NCI-H69 (cell line): ENCODE data around the gene MED15.

Experiments
- DNase-seq: peaks from one replicate; lab custom pipeline; 2025; lab: John Stamatoyannopoulos, UW

The MED15 gene

DNA sequence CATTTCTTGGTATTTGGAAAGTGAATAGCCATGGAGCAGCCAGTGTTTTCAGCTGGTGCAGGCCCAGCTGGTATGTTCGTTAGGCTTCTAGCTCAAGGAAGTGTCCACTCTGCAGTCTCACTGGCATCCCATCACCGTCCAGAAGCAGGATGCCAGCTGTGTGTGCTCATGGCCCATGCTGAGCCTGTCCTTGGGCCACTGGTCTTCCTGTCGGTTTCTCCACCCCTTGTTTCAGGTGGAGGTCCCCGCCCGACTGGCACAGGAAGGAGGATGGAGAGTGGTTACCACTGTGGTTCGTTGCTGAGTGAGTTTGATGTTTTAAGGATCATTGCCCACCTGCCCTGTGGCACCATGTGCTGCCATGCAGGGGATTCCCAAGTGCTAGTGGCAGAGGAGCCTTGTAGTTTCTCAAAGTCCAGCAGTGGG is 63.7 kb downstream of the MED15 start:
- DNase-seq: no peak

DNA sequence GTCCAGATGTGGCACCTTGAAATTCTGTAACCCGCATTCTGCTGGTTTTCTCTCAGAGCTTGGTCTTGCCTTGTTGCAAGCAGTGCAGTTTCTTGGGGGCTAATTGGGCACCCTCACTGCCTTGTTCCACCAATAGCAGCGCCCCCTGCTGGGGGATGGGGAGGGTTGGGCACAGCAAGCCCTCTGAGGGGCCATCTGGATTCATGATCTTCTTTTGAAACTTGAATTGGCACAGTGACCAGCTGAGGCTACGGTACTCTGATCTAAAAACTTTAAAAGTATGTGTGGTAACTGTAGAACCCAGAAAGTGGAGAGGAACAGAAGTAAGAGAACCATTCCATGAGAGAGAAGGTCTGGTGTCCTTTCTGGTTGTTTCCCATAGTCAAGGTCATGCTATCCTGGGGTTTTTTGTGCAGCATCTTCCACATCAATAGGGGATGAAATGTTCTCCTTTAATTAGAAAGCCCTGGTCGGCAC is 64.2 kb downstream of the MED15 start:
- DNase-seq: peak; percentile 11

DNA sequence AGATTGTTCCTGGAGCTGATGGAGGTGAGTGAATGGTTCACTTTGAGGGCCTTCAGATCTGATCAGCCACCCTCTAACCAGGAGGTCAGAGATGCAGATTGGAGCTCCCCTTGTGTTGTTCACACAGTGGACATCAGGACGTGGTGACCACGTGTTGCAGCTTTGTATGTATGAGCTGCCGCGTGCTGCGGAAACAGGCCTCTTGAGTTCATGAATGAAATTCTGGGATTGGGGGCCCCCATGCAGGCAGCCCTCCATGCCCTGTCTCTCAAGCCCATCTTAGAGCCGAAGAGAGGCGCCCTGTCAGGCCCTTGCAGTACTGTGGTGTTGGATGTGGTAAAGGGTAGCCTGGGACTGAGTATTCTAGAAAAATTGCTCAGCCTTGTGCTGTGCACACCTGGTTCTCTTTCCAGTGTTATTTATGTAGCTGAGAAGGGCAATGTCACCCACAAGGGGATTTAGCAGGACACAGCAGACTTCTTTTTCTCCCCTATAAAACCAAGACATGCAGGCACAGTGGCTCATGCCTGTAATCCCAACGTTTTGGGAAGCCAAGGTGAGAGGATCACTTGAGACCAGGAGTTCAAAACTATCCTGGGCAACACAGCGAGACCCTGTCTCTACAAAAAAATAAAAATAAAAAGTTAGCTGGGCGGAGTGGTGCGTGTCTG is 64.9 kb downstream of the MED15 start:
- DNase-seq: no peak

DNA sequence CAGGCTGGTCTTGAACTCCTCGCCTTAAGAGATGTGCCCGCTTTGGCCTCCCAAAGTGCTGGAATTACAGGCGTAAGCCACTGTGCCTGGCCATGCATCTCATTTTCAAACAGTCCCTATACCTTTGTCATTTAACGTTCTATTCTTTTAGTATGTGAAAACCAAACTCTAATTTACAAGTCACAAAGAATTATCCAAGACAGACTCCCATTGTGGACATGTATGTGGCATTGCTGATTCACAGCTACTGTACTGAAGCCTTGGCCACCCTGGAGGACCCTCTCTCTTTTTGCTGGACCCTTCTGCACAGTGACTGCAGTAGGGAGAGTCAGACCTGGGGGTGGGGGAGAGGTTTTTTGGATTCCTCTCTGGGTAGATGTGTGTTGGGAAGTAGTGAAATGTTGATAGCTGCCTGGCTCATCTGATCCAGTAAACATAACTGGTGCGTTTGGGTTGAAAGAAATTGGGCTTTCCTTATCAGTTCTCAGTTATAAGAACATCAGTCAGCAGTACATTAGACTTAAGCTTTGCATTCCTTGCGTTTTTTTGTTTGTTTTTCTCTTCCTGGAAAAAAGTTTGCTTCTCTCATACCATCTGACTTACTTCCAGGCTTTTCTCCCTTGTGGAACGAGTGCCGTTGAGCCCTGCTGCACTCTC is 65.9 kb downstream of the MED15 start:
- no peak for DNase-seq

DNA sequence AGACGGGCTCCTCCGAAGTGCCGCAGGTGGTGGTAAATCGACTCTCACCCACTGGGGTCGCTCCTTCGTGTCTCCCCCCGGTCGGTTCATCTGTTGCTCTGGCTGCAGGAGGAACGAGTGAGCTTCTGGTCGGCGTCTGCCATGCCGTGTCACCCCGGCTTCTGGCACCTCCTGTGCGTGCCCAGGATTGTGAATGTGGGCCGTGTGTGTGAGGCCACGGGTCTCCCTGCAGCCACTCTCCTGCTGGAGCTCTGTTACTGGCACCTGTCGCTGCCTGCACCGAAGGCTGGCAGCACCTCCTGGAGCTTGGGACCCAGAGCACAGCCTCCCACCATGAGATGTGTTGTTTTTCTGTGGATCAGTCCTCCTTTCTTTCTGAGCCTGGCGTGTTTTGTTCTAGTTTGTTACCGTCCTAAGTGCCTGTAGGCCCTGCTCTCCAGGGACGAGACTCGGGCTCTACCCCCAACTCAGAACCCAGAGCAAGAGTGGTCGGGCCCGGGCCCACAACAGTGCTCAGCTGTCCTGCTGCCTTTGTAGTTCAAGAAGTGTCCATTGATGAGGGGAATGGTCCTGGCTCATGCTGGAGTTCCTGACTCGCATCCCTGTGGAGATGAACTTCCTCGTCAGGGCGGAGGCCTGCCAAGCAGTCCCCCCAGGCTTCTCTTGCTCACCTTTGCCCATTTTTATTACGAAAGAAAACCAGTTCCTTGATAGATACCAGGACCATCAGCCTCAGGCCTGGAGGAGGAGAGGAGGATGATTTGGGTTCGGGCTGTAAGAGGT is 66.6 kb downstream of the MED15 start:
- DNase-seq: no peak

DNA sequence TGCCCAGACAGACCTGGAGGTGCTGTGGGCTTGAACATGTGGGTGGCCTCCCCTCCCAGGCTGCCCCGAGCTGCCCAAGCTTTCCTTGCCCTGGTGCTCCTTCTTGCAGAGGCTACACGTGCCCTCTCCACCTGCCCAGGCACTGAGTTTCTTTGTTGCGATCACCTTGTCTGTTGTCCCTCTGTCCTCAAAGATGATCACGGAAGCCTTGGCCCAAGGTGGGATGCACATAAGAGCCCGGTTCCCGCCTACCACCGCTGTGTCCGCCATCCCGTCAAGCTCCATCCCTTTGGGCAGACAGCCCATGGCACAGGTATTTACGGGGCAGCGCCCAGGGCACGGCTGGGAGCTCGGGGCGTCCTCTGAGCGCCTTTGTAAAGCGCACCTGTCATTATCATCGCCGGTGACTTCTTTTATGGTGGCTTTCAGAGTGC is 67.5 kb downstream of the MED15 start:
- DNase-seq: no peak

DNA sequence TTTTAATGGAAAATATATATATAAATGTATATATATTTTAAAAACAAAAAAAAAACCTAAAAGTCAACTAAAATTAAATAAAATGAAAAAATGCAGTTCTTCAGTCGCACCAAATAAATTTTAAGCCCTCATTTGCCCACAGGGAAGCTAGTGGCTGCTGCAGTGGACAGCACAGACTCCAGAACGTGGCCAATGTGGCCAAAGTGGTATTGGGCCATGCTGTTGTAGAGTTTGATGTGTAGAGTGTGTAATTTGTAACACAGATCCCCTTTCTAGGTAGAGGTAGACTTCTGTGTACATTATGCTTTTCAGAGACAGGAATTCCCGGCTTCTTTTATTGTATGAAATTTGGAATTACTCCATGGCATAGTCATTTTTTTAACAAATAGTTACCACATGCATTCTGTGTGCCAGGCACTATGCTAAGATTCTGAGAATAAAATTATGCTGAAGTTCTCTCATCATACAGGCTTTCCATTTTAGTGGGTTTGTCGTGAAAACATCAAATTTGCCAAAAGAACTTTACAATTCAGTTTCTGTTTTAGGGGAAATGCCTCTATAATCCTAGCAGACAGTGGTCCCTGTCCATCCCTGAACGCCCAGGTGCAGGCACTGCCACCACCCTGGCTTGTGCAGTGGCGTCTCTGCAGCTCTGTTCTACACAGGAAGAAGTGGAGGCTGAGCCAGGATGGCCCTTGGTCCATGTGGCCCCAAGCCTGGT is 68.5 kb downstream of the MED15 start:
- DNase-seq: no peak

DNA sequence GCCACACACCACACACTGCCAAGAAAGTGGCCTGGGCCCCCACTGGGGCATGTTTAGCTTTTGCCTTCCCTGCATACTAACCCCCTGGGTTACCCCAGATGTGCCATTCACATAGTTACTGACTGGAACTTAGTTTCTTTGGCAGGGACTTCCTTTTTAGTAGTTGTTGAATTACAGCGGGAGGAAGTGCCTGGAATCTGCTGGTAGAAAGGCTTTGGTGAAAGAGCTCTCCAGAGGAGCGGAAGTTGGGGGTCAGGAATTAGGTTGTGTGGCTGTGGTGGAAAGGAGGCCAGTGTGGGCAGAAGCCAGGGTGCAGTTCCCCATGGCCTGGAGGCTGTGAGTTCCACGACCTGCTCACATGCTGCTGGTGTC is 69.0 kb downstream of the MED15 start:
- DNase-seq: no peak

DNA sequence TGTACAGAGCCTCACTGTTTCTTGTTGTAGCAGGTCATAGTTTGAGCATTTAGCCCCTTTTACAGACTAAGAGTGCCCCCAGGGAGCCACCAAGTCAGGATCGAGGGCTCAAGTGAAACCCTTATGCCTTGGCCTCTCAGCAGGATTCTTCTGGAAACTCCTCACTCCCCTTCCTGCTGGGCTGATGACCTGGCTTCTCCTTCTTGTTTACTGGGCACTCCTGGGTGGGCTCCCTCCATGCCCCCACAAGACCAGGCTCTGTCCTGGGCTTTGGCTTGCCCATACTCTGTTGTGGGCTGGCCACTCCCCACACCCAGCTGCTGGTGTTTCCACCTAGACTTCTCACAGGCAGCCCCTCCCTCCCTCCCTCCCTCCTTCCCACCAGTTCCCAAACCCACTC is 69.6 kb downstream of the MED15 start:
- DNase-seq: no peak

DNA sequence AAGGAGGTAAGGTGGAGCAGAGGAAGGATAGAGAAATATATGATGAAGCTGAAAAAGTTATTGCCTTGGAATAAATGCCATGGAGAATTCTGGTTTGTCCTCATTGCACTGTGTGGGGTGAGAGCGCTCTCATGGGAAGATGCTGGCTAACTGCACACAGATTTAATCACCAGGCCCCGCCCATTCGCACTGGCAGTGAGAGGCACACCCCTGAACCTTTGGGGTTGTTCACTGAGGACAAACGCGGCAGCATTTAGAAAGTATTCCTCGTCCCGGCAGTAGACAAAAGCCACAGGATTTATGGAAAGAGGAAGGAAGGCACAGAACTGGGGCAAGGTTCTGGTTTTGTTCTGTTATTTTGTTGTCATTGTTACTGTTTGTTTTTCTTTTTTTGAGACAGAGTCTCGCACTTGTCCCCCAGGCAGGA is 70.2 kb downstream of the MED15 start:
- DNase-seq: no peak

DNA sequence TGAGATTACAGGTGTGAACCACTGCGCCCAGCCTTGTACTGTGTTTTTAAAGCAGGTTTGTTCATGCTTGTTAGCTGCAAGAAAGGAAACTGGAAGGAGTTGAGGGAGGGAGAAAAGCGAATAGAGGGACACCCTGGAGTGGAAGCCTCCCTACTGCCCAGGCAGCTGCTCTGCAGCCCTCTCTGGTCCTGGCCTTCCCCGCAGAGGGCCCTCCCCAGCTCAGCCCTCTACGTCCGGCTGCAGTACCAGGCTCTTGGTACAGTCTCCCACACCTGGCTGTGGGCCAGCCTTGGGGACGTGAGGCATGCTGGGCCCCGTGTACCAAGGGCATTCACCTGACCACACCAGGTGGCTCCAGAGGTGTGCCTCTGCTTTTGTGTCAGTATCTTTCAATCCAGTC is 70.8 kb downstream of the MED15 start:
- no peak for DNase-seq

DNA sequence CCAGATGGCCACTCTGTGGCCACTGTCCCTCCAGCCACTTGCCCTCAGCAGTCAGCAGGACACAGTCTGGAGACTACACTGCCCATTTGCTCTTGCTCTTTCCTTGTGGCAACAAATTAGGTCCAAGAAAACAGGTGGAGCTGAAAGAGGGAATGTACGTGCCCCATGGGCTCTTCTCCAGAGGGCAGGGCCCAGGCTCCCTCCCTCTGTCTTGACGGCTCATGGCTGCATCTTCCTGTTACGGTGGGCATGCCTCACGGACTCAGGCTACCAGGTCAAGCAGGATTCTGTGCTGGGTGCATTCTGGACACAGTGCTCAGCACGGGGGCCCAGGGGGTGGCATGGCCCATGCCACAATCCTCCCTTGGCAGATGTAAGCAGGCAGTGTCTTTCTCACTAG is 71.3 kb downstream of the MED15 start:
- DNase-seq: no peak

DNA sequence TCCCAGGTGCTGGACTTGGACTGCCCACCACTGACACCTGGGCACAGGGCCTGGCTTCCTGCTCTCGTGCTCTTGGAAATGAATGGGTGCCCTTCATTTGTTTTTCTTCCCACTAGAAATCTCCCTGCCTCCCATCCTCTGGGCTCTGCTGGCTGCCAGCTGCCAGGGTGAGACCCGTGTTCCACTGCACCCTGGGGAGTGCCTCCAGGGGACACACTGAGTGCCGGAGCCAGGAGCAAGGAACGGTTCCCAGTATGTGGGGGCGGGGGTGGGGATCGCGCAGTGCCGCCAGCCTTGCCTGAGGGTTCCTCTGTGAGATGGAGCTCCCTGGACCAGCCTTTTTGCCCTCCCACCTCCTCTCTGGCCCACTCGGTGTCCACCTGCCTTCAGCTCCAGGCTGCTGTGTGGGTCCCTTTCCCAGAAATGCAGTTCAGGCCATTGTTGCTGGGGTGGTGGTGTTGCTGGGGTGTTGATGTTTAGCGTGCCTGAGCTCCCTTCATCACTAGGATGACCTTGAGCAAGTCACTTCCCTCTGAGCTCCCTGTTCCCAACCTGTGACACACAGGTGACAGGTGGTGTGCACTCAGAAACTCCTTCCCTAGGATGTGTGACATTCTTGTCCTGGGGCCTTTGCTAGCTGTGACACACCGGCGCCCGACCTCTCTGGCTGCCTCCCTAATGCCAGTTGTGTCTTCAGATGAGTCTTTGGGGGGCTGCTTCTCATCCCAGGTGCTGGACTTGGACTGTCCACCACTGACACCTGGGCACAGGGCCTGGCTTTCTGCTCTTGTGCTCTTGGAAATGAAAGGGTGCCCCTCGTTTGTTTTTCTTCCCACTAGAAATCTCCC is 72.1 kb downstream of the MED15 start:
- DNase-seq: peak; percentile 26

DNA sequence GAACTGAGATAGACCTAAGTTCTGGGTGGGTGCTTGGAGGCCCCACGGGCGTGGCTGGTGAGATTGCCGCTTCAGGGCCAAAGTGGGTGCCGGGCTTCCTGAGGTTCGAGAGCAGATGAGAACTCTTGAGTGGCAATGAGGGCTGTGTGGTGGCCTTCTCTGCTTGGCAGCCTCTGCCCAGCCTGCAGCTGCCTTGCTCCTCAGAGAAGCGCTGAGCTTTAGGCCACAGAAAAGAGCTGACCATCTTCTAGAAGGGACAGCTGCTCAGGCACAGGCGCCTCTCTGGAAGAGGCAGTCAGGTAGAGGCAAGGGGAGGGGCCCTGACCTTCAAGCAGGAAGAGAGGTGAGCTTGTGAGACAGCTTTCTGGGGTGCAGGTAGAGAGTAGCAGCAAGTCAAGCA is 72.8 kb downstream of the MED15 start:
- DNase-seq: no peak

DNA sequence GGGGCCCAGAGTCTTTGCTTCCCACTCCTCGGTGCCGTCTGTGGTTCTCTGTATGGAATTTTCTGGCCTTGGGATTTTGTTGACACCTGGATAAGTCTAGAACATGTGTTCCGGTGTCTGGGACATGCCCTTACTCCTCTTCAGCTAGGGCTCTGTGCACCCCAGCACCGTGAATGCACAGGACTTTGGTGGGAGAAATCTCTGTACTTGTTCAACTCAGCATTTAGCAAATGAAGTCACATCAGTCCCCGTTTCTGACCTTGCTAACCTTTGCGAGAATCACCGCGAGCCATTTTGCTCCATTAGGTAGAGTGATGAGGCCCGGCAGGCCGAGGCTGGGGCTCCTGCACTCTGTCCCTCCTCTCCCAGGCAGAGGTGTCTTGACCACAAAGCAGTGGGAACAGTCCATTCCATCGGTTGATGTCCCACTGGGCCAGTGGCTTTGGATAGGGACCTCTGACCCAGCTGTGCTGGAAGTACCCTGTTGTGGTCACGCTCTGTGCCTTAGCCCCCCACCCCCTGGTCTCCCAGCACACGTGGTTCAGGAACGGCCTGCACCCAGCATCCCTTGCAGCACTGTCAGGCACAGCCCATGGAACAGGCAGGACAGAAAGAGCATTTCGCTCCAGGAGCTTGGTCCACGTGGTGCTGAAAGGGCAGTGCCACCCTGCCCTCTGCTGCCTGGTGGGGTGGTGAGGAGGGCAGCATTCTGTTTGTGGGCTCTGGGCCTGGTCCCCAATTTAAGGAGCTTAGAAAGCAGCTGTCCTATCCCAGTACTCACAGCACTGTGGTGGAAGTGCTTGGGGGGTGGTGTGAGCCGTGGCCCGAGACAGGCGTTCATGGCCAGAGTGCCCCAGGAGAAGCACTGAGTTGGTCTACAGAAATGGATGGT is 73.4 kb downstream of the MED15 start:
- DNase-seq: no peak

DNA sequence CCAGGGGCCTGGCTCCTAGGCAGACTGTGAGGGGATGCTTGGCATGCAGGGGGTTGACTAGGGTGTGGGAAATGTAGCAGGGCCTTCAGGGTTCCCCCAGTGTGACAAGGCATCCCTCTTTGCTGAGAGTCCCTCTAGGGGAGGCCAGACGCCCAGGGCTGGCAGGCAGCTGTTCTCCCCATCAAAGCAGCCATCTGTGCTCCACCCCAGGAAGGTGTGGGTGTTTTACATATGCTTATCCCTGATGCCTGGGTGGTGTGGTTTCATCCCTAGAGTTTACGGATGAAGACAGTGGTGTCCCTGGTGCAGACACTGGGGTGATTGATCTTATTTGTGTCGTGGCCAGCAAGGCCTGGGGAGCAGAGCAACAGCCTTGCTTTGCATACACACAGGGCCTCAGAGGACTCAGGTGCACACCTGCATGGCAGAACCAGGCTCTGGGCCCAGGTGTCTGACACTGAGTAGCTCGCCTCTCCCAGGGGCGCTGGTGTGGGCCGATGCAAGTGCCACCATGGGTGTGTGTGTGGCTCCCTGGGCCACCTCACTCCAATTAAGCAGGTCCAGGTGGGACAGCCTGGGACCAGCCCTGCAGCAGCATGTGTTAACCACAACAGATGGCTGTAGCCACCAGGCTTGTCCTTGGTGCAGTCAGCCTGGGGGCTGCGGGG is 74.2 kb downstream of the MED15 start:
- no peak for DNase-seq

DNA sequence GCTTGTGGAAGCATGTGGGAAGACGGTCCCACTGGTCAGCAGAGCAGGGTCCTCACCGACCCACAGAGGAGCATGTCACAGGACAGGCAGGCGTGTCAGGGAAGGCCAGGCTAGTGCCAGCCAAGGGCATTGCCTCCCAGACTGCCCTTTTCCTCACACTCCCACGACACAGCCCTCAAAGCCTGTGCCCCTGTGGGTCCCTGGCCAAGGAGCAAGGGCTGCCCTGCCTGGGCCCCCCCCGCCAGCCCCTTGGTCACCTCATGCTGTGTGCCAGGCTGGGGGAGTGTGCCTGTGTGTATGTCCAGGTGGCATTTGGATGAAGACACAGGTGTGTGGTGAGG is 74.7 kb downstream of the MED15 start:
- no peak for DNase-seq

DNA sequence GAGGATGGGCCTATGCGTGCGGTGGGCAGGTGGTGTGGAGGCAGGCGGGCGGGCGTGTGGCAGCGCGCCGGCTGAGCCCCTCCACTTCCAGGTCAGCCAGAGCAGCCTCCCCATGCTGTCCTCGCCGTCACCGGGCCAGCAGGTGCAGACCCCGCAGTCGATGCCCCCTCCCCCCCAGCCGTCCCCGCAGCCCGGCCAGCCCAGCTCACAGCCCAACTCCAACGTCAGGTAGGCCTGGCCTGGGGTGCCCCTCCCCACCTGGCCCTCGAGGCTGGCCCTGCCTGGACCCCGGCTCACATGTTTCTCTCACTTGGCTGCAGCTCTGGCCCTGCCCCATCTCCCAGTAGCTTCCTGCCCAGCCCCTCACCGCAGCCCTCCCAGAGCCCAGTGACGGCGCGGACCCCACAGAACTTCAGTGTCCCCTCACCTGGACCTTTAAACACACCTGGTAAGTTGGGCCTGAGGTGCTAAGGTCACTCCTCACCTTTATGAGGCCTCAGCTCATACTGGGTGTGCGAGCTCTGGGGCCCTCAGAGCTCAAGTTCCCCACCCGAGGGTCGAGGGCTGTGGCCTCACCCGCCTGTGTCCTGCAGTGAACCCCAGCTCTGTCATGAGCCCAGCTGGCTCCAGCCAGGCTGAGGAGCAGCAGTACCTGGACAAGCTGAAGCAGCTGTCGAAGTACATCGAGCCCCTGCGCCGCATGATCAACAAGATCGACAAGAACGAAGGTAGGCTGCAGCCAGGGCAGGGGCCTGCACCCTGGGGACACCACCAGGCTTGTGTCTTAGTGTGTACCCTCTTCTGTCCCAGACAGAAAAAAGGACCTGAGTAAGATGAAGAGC is 75.3 kb downstream of the MED15 start:
- DNase-seq: no peak

DNA sequence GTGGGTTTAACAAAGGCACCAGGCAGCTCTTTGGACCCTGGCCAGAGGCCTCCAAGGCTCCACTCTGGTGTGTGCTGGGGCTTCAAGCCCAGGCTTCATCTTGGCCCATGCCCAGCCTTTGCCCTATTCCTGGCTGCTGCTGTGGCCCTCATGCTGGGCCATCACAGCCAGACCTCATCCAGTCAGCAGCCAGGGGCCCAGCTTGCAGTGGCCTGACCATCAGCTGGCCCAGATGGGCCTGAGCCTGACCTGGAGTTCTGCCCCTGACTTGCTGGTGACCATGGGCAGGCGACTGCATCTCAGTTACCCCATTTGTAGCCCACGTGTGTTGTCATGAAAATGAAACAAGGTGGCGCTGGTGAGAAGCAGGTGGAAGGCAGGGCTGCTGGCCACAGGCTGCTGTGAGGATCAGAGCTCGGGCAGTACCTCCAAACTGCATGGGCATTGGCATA is 76.1 kb downstream of the MED15 start:
- peak; percentile 7 for DNase-seq
